Epithelial cell of proximal tubule (primary cell): ENCODE data around the gene ESD. TPM values are rescaled to one million over a fixed set of nuclear protein-coding genes. Genes with fewer than 3 reads are reported as not detected.

Experiments used
- DNase-seq: peaks from one replicate; pipeline ENCODE4 v3.0.0-alpha.2; 2011; ENCODE audit warnings: low read depth
- H3K4me3 ChIP-seq: 2 replicates; pipeline ENCODE4 v1.5.1; 2011; ENCODE audit warnings: low read depth, mild to moderate bottlenecking, low read length
- total RNA-seq: library from RNA; depleted of rRNA; stranded (reverse); fragments of >200 nt; gene quantifications from 2 replicates; pipeline ENCODE4 v1.2.3, GENCODE V29; 2015
- TF ChIP-seq, protein P1 (sequence below): conservative IDR thresholded peaks from 2 replicates; pipeline ENCODE4 v1.5.1; 2012; ENCODE audit warnings: low read depth, mild to moderate bottlenecking, low read length

Gene ESD
- total RNA-seq, 1 donor from 2014 or later: 163 TPM

DNA sequence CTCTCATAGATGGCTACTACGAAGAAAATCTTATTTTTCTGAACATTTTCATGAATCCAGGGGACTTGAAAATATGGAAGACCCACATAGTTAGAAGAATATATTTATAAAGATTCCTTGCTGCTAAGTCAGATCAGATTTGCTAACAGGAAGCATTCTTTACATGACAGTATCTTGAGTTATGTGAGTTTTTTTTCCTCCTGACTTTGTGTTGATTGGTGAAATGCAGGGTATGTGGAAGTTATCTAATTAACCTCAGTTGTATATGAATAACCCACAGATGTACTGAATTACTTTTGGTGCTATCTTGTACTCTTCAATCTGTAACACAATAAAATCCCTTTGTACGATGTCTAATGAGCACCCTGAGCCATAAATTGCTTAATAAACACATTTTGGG, 53.8 kb downstream of the ESD start:
- no peak for DNase-seq
- TF ChIP-seq, protein P1, sequence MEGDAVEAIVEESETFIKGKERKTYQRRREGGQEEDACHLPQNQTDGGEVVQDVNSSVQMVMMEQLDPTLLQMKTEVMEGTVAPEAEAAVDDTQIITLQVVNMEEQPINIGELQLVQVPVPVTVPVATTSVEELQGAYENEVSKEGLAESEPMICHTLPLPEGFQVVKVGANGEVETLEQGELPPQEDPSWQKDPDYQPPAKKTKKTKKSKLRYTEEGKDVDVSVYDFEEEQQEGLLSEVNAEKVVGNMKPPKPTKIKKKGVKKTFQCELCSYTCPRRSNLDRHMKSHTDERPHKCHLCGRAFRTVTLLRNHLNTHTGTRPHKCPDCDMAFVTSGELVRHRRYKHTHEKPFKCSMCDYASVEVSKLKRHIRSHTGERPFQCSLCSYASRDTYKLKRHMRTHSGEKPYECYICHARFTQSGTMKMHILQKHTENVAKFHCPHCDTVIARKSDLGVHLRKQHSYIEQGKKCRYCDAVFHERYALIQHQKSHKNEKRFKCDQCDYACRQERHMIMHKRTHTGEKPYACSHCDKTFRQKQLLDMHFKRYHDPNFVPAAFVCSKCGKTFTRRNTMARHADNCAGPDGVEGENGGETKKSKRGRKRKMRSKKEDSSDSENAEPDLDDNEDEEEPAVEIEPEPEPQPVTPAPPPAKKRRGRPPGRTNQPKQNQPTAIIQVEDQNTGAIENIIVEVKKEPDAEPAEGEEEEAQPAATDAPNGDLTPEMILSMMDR: no peak
- no peak overlapping the region for H3K4me3 ChIP-seq

DNA sequence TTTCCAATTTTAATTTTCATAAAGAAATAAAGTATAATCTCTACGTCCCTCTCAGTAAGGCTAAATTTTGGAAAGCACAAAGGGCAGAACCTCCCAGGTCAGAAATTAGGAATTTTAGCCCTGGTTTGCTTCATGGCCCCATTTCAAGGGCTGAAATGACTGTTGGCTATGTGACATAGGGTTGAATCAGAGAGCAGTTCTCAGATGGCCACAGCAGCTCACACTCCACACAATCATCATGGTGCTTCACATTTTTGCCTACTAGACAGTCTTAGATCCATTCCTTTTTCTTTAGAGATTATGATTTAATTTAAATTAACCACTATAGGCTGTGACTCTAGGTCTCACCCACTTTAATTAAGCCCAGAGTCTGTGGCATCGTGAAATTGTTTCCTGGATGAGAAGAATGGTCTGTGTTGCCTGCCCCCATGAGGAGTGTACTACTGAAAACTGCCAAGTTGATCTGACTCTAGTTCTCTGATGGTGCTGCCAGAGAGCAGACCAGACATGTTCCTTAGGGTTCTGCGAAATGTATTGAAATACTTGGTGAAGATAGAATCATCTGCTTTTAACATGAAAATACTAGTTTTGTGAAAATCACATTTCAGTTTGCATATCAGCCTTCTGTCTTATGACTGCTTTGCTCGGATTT, 57.4 kb downstream of the ESD start:
- no peak for DNase-seq
- no peak overlapping the region for H3K4me3 ChIP-seq
- TF ChIP-seq, protein P1: no peak

DNA sequence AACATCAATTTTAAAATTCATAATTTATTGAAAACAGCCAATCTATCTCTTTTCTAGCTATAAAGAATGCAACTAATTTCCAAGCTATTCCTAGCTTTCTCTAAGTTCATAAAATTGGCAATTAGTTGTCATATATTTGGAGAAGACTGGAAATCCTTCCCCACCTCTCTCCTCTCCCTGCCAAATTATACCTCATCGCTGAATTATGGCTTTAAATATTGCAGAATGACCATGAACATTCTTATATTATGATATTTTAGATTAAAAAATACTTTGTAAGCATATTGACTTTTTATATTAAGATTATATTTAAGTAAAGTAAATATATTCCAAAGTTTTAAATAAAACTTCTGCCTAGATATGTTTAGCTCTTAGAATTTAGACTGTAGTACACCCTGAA, 58.2 kb downstream of the ESD start:
- H3K4me3 ChIP-seq: no peak overlapping the region
- TF ChIP-seq, protein P1: no peak
- DNase-seq: no peak

- TF ChIP-seq, protein P1: no peak
- no peak for DNase-seq
- H3K4me3 ChIP-seq: no peak overlapping the region
These were observed 58.9 kb downstream of the ESD start for GRCh38 chr13:46738055-46738454.

- no peak for DNase-seq
- TF ChIP-seq, protein P1: no peak
- no peak overlapping the region for H3K4me3 ChIP-seq
These were observed 60.2 kb downstream of the ESD start for GRCh38 chr13:46736541-46737310.

DNA sequence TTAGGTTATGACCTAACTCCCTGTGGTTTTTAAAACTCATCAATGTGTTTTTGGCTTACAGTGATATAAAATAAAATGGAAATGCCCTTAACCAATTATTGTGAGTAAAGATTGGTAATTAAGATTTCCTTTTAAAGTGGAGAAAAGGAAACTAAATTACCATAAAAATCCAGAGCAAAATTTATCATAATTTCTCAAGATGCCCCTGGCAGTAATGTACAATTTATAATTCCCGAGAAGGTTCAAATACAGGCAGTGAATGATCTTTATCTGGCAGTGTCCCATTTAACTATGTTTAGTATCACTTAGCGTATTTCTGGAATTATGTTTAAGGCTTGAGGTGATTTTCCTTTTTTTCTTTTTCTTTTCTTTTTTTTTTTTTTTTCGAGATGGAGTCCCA, 61.5 kb downstream of the ESD start:
- DNase-seq: no peak
- TF ChIP-seq, protein P1: no peak

DNA sequence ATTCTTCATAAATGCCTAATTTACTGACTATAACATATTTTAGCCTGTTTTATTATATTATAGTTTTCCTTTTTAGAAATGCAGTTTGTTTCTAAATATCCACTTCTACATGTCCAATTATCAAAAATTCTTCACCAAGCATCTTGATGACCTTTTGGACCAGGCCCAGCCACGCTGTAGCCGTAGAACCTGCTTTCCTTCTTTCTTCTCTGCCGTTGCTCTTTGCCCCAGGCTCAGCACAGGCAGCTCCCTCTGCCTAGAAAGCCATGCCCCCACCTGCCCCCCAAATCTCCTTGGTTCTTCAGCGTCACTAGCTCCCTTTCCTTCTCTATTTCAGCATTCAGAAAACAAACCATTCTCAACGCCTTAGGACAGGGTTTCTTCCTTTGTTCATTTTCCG, 65.4 kb downstream of the ESD start:
- DNase-seq: no peak
- TF ChIP-seq, protein P1: no peak
- no peak overlapping the region for H3K4me3 ChIP-seq

More for the DNA sequence above, 61.5 kb downstream of the ESD start:
- H3K4me3 ChIP-seq: no peak overlapping the region
